Keratinocyte (primary cell): ENCODE data around the gene ZPBP. TPM values are rescaled to one million over a fixed set of nuclear protein-coding genes. Genes with fewer than 3 reads are reported as not detected.

Experiments used
- DNase-seq: peaks from one replicate; pipeline ENCODE4 v3.0.0-alpha.2; 2011; ENCODE audit warnings: low read depth, missing footprints, low spot score
- FAIRE-seq: peaks from 2 replicates; lab custom pipeline; 2011; peaks lifted over from hg19 to GRCh38; lab: Jason Lieb, UNC
- H2AFZ ChIP-seq: 2 replicates; pipeline ENCODE4 v1.6.0; 2012; ENCODE audit warnings: low read length, control low read depth, inconsistent platforms; ENCODE audit not compliant: control insufficient read depth
- H3K27ac ChIP-seq: 2 replicates; pipeline ENCODE4 v1.5.1; 2011; ENCODE audit warnings: low read length; ENCODE audit not compliant: control insufficient read depth, insufficient read depth
- H3K27me3 ChIP-seq: 3 replicates; pipeline ENCODE4 v1.6.0; 2011; ENCODE audit warnings: low read length; ENCODE audit not compliant: control insufficient read depth, insufficient read depth; ENCODE audit errors: extremely low read depth
- H3K36me3 ChIP-seq, 2 experiments: 2 replicates in 1 of 2; 3 replicates in 1 of 2; pipeline ENCODE4 v1.5.1; 2011; ENCODE audit warnings: low read length in 2 of 2, mild to moderate bottlenecking in 1 of 2; ENCODE audit not compliant: control insufficient read depth in 2 of 2, insufficient read depth in 2 of 2; ENCODE audit errors: extremely low read depth in 1 of 2
- H3K4me1 ChIP-seq: 3 replicates; pipeline ENCODE4 v1.5.1; 2011; ENCODE audit warnings: low read length; ENCODE audit not compliant: control insufficient read depth, insufficient read depth; ENCODE audit errors: extremely low read depth
- H3K4me2 ChIP-seq: 3 replicates; pipeline ENCODE4 v1.6.0; 2011; ENCODE audit warnings: low read depth, low read length; ENCODE audit not compliant: control insufficient read depth, insufficient read depth; ENCODE audit errors: extremely low read depth
- H3K4me3 ChIP-seq, 3 experiments: fragments of 200-600 bp in 1 of 3; sonication (generic) in 1 of 3; 2 replicates in 2 of 3; 3 replicates in 1 of 3; pipeline ENCODE4 v1.5.1; 2011 to 2016; ENCODE audit warnings: low read length in 3 of 3, mild to moderate bottlenecking in 3 of 3, control low read depth in 2 of 3, inconsistent platforms in 1 of 3, low read depth in 1 of 3, mixed read lengths in 1 of 3, mixed run types in 1 of 3, moderate library complexity in 1 of 3; ENCODE audit not compliant: control insufficient read depth in 2 of 3, insufficient read depth in 2 of 3; ENCODE audit errors: extremely low read depth in 1 of 3
- H3K79me2 ChIP-seq: 2 replicates; pipeline ENCODE4 v1.6.0; 2012; ENCODE audit warnings: low read length; ENCODE audit not compliant: control insufficient read depth, insufficient read depth
- H3K9ac ChIP-seq: 3 replicates; pipeline ENCODE4 v1.6.0; 2011; ENCODE audit warnings: low read length; ENCODE audit not compliant: control insufficient read depth, insufficient read depth; ENCODE audit errors: extremely low read depth
- H3K9me1 ChIP-seq: 3 replicates; pipeline ENCODE4 v1.6.0; 2011; ENCODE audit warnings: low read length; ENCODE audit not compliant: control insufficient read depth, insufficient read depth; ENCODE audit errors: extremely low read depth
- H3K9me3 ChIP-seq: 2 replicates; pipeline ENCODE4 v1.5.1; 2012; ENCODE audit warnings: low read depth, low read length; ENCODE audit not compliant: control insufficient read depth
- H4K20me1 ChIP-seq: 3 replicates; pipeline ENCODE4 v1.6.0; 2011; ENCODE audit warnings: low read length; ENCODE audit not compliant: control insufficient read depth, insufficient read depth; ENCODE audit errors: extremely low read depth
- EZH2 ChIP-seq: IDR thresholded peaks from one replicate; pipeline ENCODE4 v1.6.1; 2012; ENCODE audit warnings: inconsistent platforms, mild to moderate bottlenecking, low read length, moderate library complexity
- dilution Hi-C: fragments of 300-500 bp; cut with MboI; formaldehyde crosslinking; loops from one replicate; pipeline ENCODE4 v1.7.0; 2020; ENCODE audit warnings: low sequenced_read_pairs; ENCODE audit not compliant: extremely low pct_ligation_motif_present
- polyA minus RNA-seq, 3 experiments: library from RNA; depleted of rRNA, polyadenylated mRNA; stranded (reverse); fragments of >200 nt; gene quantifications; 1 replicate in 1 of 3; 2 replicates in 1 of 3; 3 replicates in 1 of 3; pipeline ENCODE4 v1.2.3, GENCODE V29; 2011
- polyA plus RNA-seq, 5 experiments: library from polyadenylated mRNA; depleted of rRNA in 3 of 5; stranded (reverse) in 3 of 5; stranded (forward) in 1 of 5; unstranded in 1 of 5; fragments of >200 nt; gene quantifications; 1 replicate in 1 of 5; 2 replicates in 3 of 5; 3 replicates in 1 of 5; pipeline versions ENCODE4 v1.2.1 to v1.2.3, GENCODE V29; 2011 to 2012; ENCODE audit warnings: missing spikeins in 2 of 5, low read depth in 1 of 5, low replicate concordance in 1 of 5
- TF ChIP-seq, protein P1 (sequence below), 3 experiments: IDR thresholded peaks in 1 of 3; conservative IDR thresholded peaks in 1 of 3; optimal IDR thresholded peaks in 1 of 3; 2 replicates in 2 of 3; 3 replicates in 1 of 3; pipeline versions ENCODE3 to v1.5.1; 2011; ENCODE audit warnings: low read length in 3 of 3, mild to moderate bottlenecking in 3 of 3, moderate library complexity in 2 of 3, control low read depth in 1 of 3, inconsistent platforms in 1 of 3; ENCODE audit not compliant: insufficient read depth in 2 of 3; ENCODE audit errors: extremely low read depth in 1 of 3

The ZPBP gene, protein sequence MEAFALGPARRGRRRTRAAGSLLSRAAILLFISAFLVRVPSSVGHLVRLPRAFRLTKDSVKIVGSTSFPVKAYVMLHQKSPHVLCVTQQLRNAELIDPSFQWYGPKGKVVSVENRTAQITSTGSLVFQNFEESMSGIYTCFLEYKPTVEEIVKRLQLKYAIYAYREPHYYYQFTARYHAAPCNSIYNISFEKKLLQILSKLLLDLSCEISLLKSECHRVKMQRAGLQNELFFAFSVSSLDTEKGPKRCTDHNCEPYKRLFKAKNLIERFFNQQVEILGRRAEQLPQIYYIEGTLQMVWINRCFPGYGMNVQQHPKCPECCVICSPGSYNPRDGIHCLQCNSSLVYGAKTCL
- polyA plus RNA-seq (not detected in 3 replicates), polyA minus RNA-seq (not detected in 3 replicates)
- not detected for polyA plus RNA-seq (2011; ENCODE audit: low read depth)
- not detected in 2 replicates for polyA plus RNA-seq (2011; cell fraction: cytosol; rRNA removed)
- not detected in 2 replicates for polyA plus RNA-seq (2011; cell fraction: nucleus; rRNA removed)
- not detected in 2 replicates for polyA plus RNA-seq (2012; ENCODE audit: low replicate concordance)
- not detected for polyA minus RNA-seq (2011; cell fraction: cytosol; rRNA and poly(A)+ RNA removed)
- polyA minus RNA-seq (2011; cell fraction: nucleus; rRNA and poly(A)+ RNA removed): not detected in 2 replicates

DNA sequence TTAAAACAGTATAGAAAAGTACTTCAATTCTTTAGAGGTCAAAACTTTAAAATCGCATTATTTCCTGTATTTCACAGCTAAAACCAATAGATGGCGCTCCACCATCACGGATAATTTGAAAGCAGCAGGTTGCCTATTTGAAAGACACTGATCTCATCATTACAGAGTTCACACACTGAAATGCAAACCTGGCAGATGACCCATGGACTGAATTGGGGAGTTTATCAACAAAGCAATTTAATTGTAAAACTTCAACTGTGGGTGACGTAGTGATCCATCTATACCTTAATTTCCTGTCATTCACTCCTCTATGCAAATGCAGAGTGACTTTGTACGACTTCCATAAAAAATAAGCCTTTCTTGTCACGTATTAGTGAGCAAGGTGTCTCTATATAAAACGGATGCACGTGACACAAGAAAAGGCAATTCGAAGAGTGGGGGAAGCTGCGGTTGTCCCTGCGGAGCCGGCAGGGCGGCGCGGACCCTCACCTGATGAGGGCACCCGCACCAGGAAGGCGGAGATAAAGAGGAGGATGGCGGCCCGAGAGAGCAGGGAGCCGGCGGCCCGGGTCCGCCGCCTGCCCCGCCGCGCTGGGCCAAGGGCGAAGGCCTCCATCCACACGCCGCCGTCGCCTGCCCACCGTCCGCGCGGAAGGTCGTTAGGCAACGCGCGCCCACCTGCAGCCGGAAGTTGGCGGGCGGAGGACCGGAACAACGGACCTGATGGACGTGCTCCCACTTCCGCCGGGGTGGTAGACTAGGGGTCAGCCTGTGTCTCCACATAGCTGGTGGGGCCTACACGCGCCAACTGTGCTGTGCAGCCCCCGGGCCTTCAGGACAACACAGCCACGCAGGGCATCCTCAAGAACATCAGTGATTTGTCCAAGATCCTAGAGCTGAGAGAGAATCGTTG, at the start of gene ZPBP:
ZPBP (minus strand) TSS at position 668 of the 913 bp plus-strand sequence; CDS start at position 616, 52 bp downstream.
- FAIRE-seq: no peak
- peak within 1 kb of the TSS; percentile 73 for H2AFZ ChIP-seq
- no peaks in the 10 kb centered on the region for H3K9me1 ChIP-seq
- H3K4me3 ChIP-seq: peak within 1 kb of the TSS in 2 of 3 experiments; percentile 29 to 41
- no peak within 1 kb of the TSS for H3K9ac ChIP-seq
- dilution Hi-C loops: no loop called here
- no peaks in the 10 kb centered on the region for H3K36me3 ChIP-seq
- H3K9me3 ChIP-seq: no peaks in the 10 kb centered on the region
- H3K27ac ChIP-seq: no peak within 1 kb of the TSS
- DNase-seq: peak; percentile 11
- no peaks in the 10 kb centered on the region for H3K4me1 ChIP-seq
- H3K79me2 ChIP-seq: no peaks in the 10 kb centered on the region
- no peaks in the 10 kb centered on the region for H4K20me1 ChIP-seq
- no peaks in the 10 kb centered on the region for H3K27me3 ChIP-seq
- TF ChIP-seq, protein P1, sequence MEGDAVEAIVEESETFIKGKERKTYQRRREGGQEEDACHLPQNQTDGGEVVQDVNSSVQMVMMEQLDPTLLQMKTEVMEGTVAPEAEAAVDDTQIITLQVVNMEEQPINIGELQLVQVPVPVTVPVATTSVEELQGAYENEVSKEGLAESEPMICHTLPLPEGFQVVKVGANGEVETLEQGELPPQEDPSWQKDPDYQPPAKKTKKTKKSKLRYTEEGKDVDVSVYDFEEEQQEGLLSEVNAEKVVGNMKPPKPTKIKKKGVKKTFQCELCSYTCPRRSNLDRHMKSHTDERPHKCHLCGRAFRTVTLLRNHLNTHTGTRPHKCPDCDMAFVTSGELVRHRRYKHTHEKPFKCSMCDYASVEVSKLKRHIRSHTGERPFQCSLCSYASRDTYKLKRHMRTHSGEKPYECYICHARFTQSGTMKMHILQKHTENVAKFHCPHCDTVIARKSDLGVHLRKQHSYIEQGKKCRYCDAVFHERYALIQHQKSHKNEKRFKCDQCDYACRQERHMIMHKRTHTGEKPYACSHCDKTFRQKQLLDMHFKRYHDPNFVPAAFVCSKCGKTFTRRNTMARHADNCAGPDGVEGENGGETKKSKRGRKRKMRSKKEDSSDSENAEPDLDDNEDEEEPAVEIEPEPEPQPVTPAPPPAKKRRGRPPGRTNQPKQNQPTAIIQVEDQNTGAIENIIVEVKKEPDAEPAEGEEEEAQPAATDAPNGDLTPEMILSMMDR (optimal IDR thresholded peaks at IDR 0.05 in 1 of 3, IDR thresholded peaks at IDR 0.05 in 1 of 3, conservative IDR thresholded peaks at IDR 0.05 in 1 of 3; ENCODE audit: extremely low read depth in 1 of 3, insufficient read depth in 2 of 3, low read length in 3 of 3): peak; percentile 40 to 72 (median 41)
- TF ChIP-seq EZH2: no peak
- H3K4me2 ChIP-seq: peak within 1 kb of the TSS; percentile 49

DNA sequence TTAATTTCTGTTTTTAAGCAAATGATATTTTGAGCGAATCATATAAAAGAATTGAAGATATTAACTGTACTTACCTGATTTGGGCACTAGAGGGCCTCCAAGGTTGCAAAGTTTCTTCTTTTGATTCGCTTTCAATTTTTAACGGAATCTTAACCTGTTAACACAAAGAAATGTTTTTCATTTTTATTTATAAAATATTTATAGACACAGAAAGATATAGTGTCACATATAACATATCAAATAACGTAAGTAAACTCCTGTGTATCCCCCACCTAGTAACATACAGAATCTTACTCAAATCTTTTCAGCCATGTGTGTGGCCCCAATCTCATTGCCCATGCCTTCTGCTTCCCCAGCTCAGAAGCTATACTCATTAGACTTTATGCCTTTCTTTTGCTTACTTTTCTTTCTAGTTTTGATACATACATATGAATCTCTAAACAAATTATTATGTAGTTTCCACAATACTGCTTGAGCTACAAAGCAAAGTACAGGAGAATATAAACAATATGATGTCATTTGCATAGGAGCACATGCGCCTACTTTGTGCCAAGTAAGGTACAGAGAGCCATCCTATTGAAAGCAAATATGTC, 49.5 kb upstream of the ZPBP start:
- H3K36me3 ChIP-seq: no peaks in the 10 kb centered on the region
- no peaks in the 10 kb centered on the region for H3K9me3 ChIP-seq
- no peak overlapping the region for H3K27ac ChIP-seq
- no peak for TF ChIP-seq EZH2
- TF ChIP-seq, protein P1 (optimal IDR thresholded peaks at IDR 0.05 in 1 of 3, IDR thresholded peaks at IDR 0.05 in 1 of 3, conservative IDR thresholded peaks at IDR 0.05 in 1 of 3; ENCODE audit: extremely low read depth in 1 of 3, insufficient read depth in 2 of 3, low read length in 3 of 3): peak in 2 of 3 experiments; percentile 43 to 55
- no peaks in the 10 kb centered on the region for H3K4me1 ChIP-seq
- no peak for FAIRE-seq
- H2AFZ ChIP-seq: no peak overlapping the region
- no peaks in the 10 kb centered on the region for H4K20me1 ChIP-seq
- H3K4me3 ChIP-seq: no peak overlapping the region
- no peaks in the 10 kb centered on the region for H3K27me3 ChIP-seq
- H3K9me1 ChIP-seq: no peaks in the 10 kb centered on the region
- no peak overlapping the region for H3K9ac ChIP-seq
- no peak for DNase-seq
- H3K4me2 ChIP-seq: no peak overlapping the region
- no peaks in the 10 kb centered on the region for H3K79me2 ChIP-seq
- dilution Hi-C loops: no loop called here
